Measurements from ENCODE around the gene C6orf132. TPM values are rescaled to one million over a fixed set of nuclear protein-coding genes. Genes with fewer than 3 reads are reported as not detected.

Gene C6orf132
- total and polyA plus RNA-seq, 2 of the 8 experiments (the other 6 are each of a cell fraction or from before 2014, with no cell fraction given): 31.5 to 64.0 TPM

Other genes with a start within 250 kb of the C6orf132 start
- gene USP49, start 247.2 kb downstream of the C6orf132 start, total RNA-seq (2021; fragmentation: NEBNext Ultra II Directional; extraction: Animal tissue kit (Norgen Biotek cat#: 25700)): 21.1 and 24.4 TPM in 2 replicates
- gene USP49, start 247.2 kb downstream of the C6orf132 start, polyA plus RNA-seq (2011; rRNA removed): 6.9 and 10.8 TPM in 2 replicates
- gene MED20, start 221.5 kb downstream of the C6orf132 start, total RNA-seq (2021; fragmentation: NEBNext Ultra II Directional; extraction: Animal tissue kit (Norgen Biotek cat#: 25700)): 38.7 and 42.9 TPM in 2 replicates
- gene MED20, start 221.5 kb downstream of the C6orf132 start, polyA plus RNA-seq (2011; rRNA removed): 46.6 and 51.8 TPM in 2 replicates
- gene BYSL, start 221.1 kb downstream of the C6orf132 start, total RNA-seq (2021; fragmentation: NEBNext Ultra II Directional; extraction: Animal tissue kit (Norgen Biotek cat#: 25700)): 43.9 and 49.2 TPM in 2 replicates
- gene BYSL, start 221.1 kb downstream of the C6orf132 start, polyA plus RNA-seq (2011; rRNA removed): 37.3 and 42.8 TPM in 2 replicates
- gene CCND3, start 200.8 kb downstream of the C6orf132 start, total RNA-seq (2021; fragmentation: NEBNext Ultra II Directional; extraction: Animal tissue kit (Norgen Biotek cat#: 25700)): 28.4 and 32.9 TPM in 2 replicates
- 30.6 and 42.3 TPM in 2 replicates for gene CCND3, start 200.8 kb downstream of the C6orf132 start, polyA plus RNA-seq (2011; rRNA removed)
- 32.7 and 34.0 TPM in 2 replicates for gene TAF8, start 92.1 kb downstream of the C6orf132 start, total RNA-seq (2021; fragmentation: NEBNext Ultra II Directional; extraction: Animal tissue kit (Norgen Biotek cat#: 25700))
- gene TAF8, start 92.1 kb downstream of the C6orf132 start, polyA plus RNA-seq (2011; rRNA removed): 32.2 and 36.6 TPM in 2 replicates
- gene GUCA1A, start 30.7 kb upstream of the C6orf132 start, total RNA-seq (2021; fragmentation: NEBNext Ultra II Directional; extraction: Animal tissue kit (Norgen Biotek cat#: 25700)): 4.6 and 5.2 TPM in 2 replicates
- gene GUCA1A, start 30.7 kb upstream of the C6orf132 start, polyA plus RNA-seq (2011; rRNA removed): 23.4 and 24.6 TPM in 2 replicates
- gene GUCA1B, start 52.3 kb upstream of the C6orf132 start, total RNA-seq (2021; fragmentation: NEBNext Ultra II Directional; extraction: Animal tissue kit (Norgen Biotek cat#: 25700)): 0.98 and 1.4 TPM in 2 replicates
- 0.53 and 1.4 TPM in 2 replicates for gene GUCA1B, start 52.3 kb upstream of the C6orf132 start, polyA plus RNA-seq (2011; rRNA removed)
- 32.0 and 33.6 TPM in 2 replicates for gene MRPS10, start 75.2 kb upstream of the C6orf132 start, total RNA-seq (2021; fragmentation: NEBNext Ultra II Directional; extraction: Animal tissue kit (Norgen Biotek cat#: 25700))
- 13.2 and 20.5 TPM in 2 replicates for gene MRPS10, start 75.2 kb upstream of the C6orf132 start, polyA plus RNA-seq (2011; rRNA removed)

Measured in H1 (cell line).